Type B pancreatic cell (in vitro differentiated cells): ENCODE results near the gene NEURL3. TPM values are rescaled to one million over a fixed set of nuclear protein-coding genes. Genes with fewer than 3 reads are reported as not detected.
A peak's percentile ranks its signal among the peaks of the same experiment; 100 is the strongest.

ENCODE experiments used
- DNase-seq: peaks from one replicate; pipeline ENCODE4 v3.0.0; 2021; ENCODE audit warnings: mixed read lengths; ENCODE audit not compliant: unreplicated experiment; ENCODE audit errors: extremely low spot score
- H3K27ac Mint-ChIP-seq: 2 replicates; pipeline ENCODE4 v1.8.0; 2021; ENCODE audit warnings: mild to moderate bottlenecking, mixed read lengths
- H3K27me3 Mint-ChIP-seq: 2 replicates; pipeline ENCODE4 v1.8.0; 2021; ENCODE audit warnings: mixed read lengths
- H3K36me3 Mint-ChIP-seq: 2 replicates; pipeline ENCODE4 v1.8.0; 2021; ENCODE audit warnings: mixed read lengths
- H3K4me1 Mint-ChIP-seq: one replicate; pipeline ENCODE4 v1.8.0; 2021; ENCODE audit warnings: mixed read lengths; ENCODE audit not compliant: unreplicated experiment
- H3K4me3 Mint-ChIP-seq: 2 replicates; pipeline ENCODE4 v1.8.0; 2021; ENCODE audit warnings: mild to moderate bottlenecking, mixed read lengths
- H3K9me3 Mint-ChIP-seq: 2 replicates; pipeline ENCODE4 v1.8.0; 2021; ENCODE audit warnings: mixed read lengths
- CTCF ChIP-seq: fragments of 200-600 bp; sonication (generic); conservative IDR thresholded peaks from 2 replicates; pipeline ENCODE4 v1.5.0; 2021; ENCODE audit warnings: antibody characterized with exemption, mild to moderate bottlenecking
- total RNA-seq: library from RNA; stranded (reverse); gene quantifications from 2 replicates; pipeline ENCODE4 v1.2.1, GENCODE V29; 2021; ENCODE audit warnings: low replicate concordance

NEURL3 gene
- total RNA-seq, 1 donor from 2014 or later = 1.1 TPM

GRCh38 chr2:96537066-96537733 is 32.0 kb upstream of the NEURL3 start:
- H3K4me3 Mint-ChIP-seq = peak overlapping the region; percentile 90
- TF ChIP-seq CTCF = no peak
- H3K4me1 Mint-ChIP-seq = peaks cover 32% of the 10 kb centered on the region
- H3K9me3 Mint-ChIP-seq = no peaks in the 10 kb centered on the region
- H3K36me3 Mint-ChIP-seq = peaks cover 3% of the 10 kb centered on the region
- no peak for DNase-seq
- H3K27me3 Mint-ChIP-seq = peaks cover 32% of the 10 kb centered on the region
- H3K27ac Mint-ChIP-seq = peak overlapping the region; percentile 39

GRCh38 chr2:96536445-96537065 is 31.4 kb upstream of the NEURL3 start, which contains the start of gene ARID5A:
ARID5A (plus strand) TSS chr2:96536752; CDS start chr2:96536827, 75 bp downstream.
- Mint-ChIP-seq H3K27me3 (peaks cover 36% of the 10 kb centered on the region), H3K9me3 (no peaks in the 10 kb centered on the region), H3K36me3 (peaks cover 3% of the 10 kb centered on the region), H3K4me3 (peak within 1 kb of the TSS; percentile 90), H3K4me1 (peaks cover 32% of the 10 kb centered on the region), H3K27ac (peak within 1 kb of the TSS; percentile 39)
- DNase-seq = peak; percentile 88
- TF ChIP-seq CTCF = peak; percentile 71

DNA sequence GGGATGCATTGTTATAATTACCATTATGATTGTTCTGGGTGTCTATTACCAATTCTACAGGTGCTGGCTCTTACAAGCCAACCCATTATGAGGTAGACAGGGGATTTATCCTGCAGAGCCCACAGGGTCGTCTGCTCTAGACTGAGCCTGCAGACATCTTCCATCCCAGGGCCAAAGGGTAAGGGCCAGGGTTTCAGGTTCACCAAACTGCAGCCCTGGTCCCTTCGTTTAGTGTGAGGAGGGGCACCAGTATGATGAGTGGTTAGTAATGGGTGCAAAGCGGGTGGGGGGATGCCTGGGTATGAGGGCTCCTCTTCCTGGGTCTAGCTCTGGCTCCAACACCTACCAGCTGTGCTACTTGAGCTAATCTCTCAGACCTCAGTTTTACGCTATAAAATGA is 30.2 kb upstream of the NEURL3 start:
- Mint-ChIP-seq H3K4me1 (peaks cover 26% of the 10 kb centered on the region), H3K4me3 (no peak overlapping the region), H3K27ac (no peak overlapping the region), H3K9me3 (no peaks in the 10 kb centered on the region), H3K36me3 (peaks cover 3% of the 10 kb centered on the region), H3K27me3 (peaks cover 35% of the 10 kb centered on the region)
- TF ChIP-seq CTCF = no peak
- DNase-seq = no peak

DNA sequence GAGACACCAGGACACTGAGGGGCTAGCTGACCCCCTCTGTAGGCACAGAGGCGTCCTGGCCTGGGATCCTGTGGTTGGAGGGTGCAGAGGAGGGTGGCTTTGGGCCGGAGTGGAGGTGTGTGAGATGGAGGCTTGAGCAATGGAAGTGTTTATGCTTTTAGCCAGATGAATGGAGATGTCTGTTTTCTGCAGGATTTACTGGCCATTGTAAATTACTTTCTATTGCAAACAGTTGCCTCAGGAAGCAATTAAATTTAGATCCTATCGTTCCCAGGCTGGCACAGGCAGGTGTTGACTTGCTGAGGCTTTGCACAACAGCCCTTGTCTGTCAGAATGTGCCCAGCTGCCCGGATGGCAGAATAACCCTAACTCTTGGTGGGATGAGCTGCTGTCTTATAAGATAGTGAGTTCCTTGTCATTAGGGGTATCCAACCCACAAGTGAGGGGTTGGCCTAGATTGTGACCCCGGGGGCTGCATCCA is 29.6 kb upstream of the NEURL3 start:
- Mint-ChIP-seq H3K4me3 (no peak overlapping the region), H3K4me1 (peaks cover 20% of the 10 kb centered on the region), H3K36me3 (peaks cover 3% of the 10 kb centered on the region), H3K27ac (peak overlapping the region; percentile 4), H3K27me3 (peaks cover 33% of the 10 kb centered on the region), H3K9me3 (no peaks in the 10 kb centered on the region)
- DNase-seq = no peak
- no peak for TF ChIP-seq CTCF

GRCh38 chr2:96534141-96534540 is 29.0 kb upstream of the NEURL3 start:
- Mint-ChIP-seq H3K27me3 (peaks cover 29% of the 10 kb centered on the region), H3K36me3 (no peaks in the 10 kb centered on the region), H3K9me3 (no peaks in the 10 kb centered on the region), H3K4me1 (peaks cover 14% of the 10 kb centered on the region), H3K27ac (peak overlapping the region; percentile 4), H3K4me3 (no peak overlapping the region)
- no peak for TF ChIP-seq CTCF
- no peak for DNase-seq
